ENCODE measurements around the gene MTG1.

The MTG1 gene

DNA sequence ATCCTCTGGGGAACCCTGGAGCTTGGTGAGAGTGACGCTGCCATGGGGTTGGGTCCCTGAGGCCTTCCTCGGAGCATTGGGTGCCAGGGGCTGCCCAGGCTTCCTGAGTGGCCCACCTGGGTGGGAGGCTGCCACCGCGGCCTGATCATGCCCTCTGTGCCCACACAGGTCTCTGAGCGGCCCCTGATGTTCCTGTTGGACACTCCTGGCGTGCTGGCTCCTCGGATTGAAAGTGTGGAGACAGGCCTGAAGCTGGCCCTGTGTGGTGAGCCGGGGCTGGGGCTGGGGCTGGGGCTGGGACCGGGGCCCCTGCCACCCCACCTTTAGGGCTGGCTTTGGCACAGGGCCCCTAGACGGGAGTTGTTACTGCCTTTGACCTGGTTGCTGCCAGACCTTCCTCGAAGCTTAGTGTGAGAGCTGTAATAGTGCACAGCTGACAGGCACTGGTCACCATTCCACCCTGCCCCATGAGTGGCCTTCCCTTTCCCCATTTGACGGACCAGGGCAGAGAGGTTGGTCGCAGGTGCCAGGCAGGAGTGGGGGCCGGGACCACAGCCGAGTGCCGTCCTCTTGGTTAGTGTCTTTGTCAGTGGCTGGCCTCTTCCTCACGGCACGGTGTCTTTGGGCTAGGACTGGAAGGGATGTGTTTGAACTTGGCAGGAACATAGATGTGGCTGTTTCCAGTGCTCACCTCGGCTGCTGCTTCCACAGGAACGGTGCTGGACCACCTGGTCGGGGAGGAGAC is 8.2 kb downstream of the MTG1 start:
- H3K4me3 ChIP-seq (ENCODE audit: control insufficient read depth, low read depth, low read length) = no peak overlapping the region
- TF ChIP-seq, protein P1, sequence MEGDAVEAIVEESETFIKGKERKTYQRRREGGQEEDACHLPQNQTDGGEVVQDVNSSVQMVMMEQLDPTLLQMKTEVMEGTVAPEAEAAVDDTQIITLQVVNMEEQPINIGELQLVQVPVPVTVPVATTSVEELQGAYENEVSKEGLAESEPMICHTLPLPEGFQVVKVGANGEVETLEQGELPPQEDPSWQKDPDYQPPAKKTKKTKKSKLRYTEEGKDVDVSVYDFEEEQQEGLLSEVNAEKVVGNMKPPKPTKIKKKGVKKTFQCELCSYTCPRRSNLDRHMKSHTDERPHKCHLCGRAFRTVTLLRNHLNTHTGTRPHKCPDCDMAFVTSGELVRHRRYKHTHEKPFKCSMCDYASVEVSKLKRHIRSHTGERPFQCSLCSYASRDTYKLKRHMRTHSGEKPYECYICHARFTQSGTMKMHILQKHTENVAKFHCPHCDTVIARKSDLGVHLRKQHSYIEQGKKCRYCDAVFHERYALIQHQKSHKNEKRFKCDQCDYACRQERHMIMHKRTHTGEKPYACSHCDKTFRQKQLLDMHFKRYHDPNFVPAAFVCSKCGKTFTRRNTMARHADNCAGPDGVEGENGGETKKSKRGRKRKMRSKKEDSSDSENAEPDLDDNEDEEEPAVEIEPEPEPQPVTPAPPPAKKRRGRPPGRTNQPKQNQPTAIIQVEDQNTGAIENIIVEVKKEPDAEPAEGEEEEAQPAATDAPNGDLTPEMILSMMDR (conservative IDR thresholded peaks at IDR 0.05; ENCODE audit: control insufficient read depth, insufficient read depth, low read depth, low read length) = no peak

DNA sequence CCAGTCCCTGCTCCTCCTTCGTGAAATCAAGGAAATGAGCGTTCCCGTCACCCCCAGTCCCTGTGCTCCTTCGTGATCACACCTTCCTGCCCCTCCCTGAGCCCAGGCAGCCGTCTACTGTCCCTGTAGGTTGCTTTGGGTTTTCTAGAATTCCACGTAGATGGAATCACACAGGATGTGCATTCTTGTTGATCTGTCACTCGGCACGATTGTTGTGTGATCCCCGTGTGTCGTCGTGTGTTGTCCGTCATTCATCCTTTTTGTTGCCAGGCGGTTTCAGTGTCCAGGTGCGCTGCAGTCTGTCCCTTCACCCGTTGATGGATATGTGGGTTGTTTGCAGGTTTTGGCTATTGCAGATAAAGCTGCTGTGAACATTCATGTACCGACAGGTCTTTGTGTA is 9.4 kb downstream of the MTG1 start:
- TF ChIP-seq, protein P1 (conservative IDR thresholded peaks at IDR 0.05; ENCODE audit: control insufficient read depth, insufficient read depth, low read depth, low read length) = no peak
- no peak overlapping the region for H3K4me3 ChIP-seq (ENCODE audit: control insufficient read depth, low read depth, low read length)
- no peak for DNase-seq (ENCODE audit: low read depth)

More for the DNA sequence above, 8.2 kb downstream of the MTG1 start:
- DNase-seq (ENCODE audit: low read depth) = no peak

DNA sequence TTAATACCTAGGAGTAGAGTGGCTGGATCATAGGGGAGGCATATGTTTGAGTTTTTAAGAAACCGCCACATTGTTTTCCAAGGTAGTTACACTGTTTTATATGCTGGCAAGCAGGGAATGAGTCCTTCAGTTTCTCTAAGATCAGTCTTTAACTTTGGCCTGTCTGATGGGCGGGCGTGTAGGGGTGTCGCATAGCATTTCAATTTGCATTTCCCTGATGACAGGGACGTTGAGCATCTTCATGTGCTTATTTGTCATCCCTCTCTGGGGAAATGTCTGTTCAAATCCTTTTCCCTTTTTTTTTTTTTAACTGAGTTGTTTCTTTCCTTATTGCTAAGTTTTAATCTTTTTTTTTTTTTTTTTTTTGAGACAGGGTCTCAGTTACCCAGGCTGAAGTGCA is 9.8 kb downstream of the MTG1 start:
- TF ChIP-seq, protein P1 (conservative IDR thresholded peaks at IDR 0.05; ENCODE audit: control insufficient read depth, insufficient read depth, low read depth, low read length) = no peak

DNA sequence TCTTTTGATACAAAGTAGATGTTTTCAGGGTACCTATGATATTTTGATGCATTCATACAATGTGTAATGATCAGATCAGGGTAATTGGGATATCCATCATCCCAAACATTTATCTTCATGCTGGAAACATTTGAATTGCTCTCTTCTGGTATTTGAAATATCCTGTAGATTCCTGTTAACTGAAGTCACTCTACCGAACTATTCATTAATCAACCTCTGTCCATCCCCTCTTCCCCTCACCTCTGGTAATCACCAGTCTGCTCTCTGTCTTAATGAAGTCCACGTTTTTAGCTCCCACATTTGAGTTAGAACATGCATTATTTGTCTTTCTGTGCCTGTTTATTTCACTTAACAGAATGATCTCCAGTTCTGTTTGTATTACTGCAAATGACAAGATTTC is 11.3 kb downstream of the MTG1 start:
- TF ChIP-seq, protein P1 (conservative IDR thresholded peaks at IDR 0.05; ENCODE audit: control insufficient read depth, insufficient read depth, low read depth, low read length) = no peak
- DNase-seq (ENCODE audit: low read depth) = no peak
- H3K4me3 ChIP-seq (ENCODE audit: control insufficient read depth, low read depth, low read length) = no peak overlapping the region

More for the DNA sequence above, 9.8 kb downstream of the MTG1 start:
- DNase-seq (ENCODE audit: low read depth) = no peak
- no peak overlapping the region for H3K4me3 ChIP-seq (ENCODE audit: control insufficient read depth, low read depth, low read length)

DNA sequence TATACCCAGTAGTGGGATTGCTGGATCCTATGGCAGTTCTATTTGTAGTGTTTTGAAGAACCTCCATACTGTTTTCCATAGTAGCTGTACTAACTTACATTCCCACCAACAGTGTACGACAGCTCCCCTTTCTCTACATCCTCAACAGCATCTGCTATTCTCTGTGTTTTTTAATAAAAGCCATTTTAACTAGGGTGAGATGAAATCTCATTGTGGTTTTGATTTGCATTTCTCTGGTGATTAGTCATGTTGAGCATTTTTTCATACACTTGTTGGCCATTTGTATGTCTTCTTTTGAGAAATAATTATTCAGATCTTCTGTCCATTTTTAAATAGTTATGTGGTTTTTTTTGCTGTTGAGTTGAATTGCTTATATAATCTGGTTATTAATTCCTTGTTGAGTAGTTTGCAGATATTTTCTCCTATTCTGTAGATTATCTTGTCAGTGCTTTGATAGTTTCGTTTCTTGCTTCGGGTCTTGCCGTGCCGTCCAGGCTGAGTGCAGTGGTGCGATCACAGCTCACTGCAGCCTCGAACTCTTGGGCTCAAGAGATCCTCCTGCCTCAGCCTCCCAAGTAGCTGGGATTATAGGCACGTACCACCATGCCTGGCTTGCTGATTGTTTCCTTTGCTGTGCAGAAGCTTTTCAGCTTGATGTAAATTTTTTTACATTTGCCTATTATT is 12.0 kb downstream of the MTG1 start:
- TF ChIP-seq, protein P1 (conservative IDR thresholded peaks at IDR 0.05; ENCODE audit: control insufficient read depth, insufficient read depth, low read depth, low read length) = no peak
- DNase-seq (ENCODE audit: low read depth) = peak; percentile 43
- no peak overlapping the region for H3K4me3 ChIP-seq (ENCODE audit: control insufficient read depth, low read depth, low read length)

DNA sequence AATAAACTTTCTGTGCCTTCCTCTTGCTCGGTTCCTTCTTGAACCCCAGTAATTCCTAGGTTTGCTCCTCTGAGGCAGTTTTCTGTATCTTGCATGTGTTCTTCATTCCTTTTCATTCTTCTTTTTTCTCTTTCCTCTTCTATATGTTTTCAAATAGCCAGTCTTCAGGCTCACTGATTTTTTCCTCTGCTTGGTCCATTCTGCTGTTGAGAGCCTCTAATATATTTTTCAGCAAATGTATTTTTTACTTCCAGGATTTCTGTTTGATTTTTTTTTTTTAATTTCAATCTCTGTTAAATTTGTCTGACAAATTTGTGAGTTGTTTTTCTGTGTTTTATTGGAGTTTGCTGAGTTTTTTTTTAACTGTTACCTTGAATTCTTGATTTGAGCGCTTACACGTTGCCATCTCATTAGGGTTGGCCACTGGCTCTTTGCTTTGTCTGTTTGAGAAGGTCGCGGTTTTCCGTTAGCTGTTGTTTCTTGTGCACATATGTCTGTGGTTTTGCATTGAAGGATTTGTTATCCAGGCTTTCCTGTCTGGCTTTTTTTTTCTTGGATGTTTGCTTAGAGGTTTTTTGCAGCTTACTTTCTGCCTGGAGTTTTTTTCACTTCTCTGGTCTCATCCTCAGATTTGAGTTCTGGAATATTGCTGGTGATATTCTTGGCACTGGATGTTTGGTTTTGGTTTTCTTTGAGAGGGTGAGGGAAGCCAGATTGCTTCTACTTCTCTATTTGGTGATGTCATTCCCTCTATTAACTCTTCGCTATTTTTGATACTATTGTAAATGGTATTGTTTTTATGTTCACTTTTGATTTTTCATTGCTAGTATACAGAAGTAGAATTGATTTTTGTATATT is 17.8 kb downstream of the MTG1 start:
- H3K4me3 ChIP-seq (ENCODE audit: control insufficient read depth, low read depth, low read length) = no peak overlapping the region
- no peak for DNase-seq (ENCODE audit: low read depth)
- TF ChIP-seq, protein P1 (conservative IDR thresholded peaks at IDR 0.05; ENCODE audit: control insufficient read depth, insufficient read depth, low read depth, low read length) = no peak
